ENCODE results near the gene NPL. TPM values are rescaled to one million over a fixed set of nuclear protein-coding genes. Genes with fewer than 3 reads are reported as not detected.

NPL gene
- total RNA-seq, 1 donor from 2014 or later: 24.1 TPM

GRCh38 chr1:182857212-182857611, 67.6 kb downstream of the NPL start:
- FAIRE-seq: no peak
- DNase-seq (ENCODE audit: low spot score in 2 of 2): no peak

DNA sequence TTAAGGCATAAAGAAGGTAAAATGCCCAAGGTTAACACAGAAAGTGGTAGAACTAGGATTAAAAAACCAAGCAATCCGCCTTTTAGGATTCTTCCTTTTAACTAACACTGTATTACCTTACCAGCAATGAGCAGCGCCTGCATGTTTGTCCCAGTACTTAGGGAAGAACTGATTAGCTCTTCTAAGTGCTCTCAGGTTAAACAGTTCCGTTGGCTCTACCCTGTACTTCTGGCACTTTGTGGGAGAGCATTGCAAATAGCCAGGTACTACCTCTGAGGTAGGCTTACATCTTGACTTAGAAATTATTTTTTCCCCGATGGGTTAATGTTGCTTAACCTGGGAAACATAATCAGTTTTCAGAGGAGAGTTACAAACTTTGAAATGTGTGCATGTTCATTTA, 71.1 kb downstream of the NPL start:
- no peak for FAIRE-seq
- DNase-seq (ENCODE audit: low spot score in 2 of 2): no peak

DNA sequence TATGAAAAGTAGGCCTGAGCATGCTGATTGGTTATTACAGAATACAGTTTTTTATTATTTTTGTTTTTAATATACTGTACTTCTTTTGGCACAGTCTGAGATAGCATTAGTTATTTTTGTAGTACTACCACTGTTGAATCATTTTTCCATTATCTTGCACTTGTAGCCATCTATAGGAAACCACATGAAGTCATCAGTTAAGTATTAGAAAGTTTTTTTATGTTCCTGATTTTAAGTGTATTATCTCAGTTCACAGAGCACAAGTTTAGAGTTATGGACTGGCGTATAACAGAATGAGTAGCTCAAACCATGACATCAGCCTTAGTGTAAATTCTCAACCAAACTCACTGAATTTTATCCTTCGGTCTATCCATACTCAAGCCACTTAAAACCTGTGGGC, 72.4 kb downstream of the NPL start:
- no peak for DNase-seq (ENCODE audit: low spot score in 2 of 2)
- no peak for FAIRE-seq

DNA sequence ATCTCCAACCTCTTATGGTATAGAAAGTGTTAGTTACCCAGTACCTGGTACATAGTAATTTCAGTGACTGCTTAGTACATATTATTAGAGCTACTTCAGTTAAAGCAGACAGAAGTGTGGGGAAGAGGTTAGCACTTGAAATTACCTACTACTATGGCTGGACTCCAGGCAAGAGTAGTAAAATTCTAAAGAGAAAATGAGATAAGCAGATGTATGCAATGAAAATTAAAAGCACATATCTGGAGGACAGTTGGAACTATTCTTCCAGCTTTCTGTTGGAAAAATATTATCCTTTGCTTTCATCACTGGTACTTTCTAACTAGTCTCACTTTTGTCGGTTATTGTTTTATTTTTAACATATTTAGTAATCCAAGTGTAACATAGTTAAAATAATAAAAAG, 73.3 kb downstream of the NPL start:
- DNase-seq (ENCODE audit: low spot score in 2 of 2): no peak
- no peak for FAIRE-seq

- no peak for FAIRE-seq
Observed at GRCh38 chr1:182863940-182864339, 74.4 kb downstream of the NPL start.

DNA sequence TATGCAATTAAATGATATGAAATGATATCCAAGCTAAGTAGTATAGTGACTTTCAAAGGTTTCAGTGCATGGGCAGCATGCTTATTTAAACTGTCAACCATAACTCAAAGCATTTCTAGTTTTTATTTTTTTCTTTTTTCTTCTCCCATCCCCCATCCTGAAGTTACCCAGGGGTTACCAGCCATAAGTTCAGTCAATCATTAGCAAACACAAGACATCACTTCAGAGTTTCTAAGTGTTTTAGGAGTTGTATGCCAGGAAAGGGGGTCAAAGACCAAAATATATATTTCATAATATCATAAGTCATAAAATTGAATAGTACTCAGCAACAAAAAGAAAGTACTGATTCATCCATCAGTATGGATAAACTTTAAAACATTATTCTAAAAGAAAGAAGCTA, 78.3 kb downstream of the NPL start:
- FAIRE-seq (no peak), DNase-seq (ENCODE audit: low spot score in 2 of 2) (no peak)

More at GRCh38 chr1:182863940-182864339, 74.4 kb downstream of the NPL start:
- no peak for DNase-seq (ENCODE audit: low spot score in 2 of 2)

DNA sequence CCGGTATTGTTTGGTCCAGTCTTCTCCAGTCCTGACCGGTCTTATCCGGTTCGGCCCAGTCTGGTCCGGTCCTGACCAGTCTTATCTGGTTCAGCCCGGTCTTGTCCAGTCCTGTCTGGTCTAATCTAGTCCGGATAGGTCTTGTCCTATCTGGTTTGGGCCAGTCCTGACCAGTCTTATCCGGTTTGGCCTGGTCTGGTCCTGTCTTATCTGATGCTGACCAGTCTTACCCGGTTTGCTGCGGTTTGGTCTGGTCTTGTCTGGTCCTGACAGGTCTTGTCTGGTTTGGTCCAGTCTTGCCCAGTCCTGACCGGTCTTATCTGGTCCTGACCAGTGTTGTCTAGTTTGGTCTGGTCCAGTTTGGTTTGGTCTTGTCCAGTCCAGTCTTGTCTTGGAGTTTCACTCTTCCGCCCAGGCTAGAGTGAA, 79.7 kb downstream of the NPL start:
- FAIRE-seq: no peak

DNA sequence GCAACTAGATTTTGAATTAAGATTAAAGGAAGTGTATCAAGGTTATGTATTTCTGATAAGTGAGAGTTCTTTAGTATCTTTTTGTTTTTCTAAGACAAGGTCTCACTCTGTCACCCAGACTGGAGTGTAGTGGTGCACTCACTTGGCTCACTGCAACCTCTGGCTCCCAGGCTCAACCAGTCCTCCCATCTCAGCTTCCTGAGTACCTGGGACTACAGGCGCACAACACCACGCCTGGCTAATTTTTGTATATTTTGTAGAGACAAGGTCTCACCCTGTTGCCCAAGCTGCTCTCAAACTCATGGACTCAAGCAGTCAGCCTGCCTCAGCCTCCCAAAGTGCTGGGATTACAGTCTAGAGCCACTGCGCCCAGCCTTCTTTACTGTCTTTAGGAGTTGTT, 83.3 kb downstream of the NPL start:
- DNase-seq (ENCODE audit: low spot score in 2 of 2): no peak
- FAIRE-seq: no peak

More for the DNA sequence above, 79.7 kb downstream of the NPL start:
- no peak for DNase-seq (ENCODE audit: low spot score in 2 of 2)

GRCh38 chr1:182875889-182876288, 86.3 kb downstream of the NPL start:
- DNase-seq (ENCODE audit: low spot score in 2 of 2) (no peak), FAIRE-seq (no peak)

DNA sequence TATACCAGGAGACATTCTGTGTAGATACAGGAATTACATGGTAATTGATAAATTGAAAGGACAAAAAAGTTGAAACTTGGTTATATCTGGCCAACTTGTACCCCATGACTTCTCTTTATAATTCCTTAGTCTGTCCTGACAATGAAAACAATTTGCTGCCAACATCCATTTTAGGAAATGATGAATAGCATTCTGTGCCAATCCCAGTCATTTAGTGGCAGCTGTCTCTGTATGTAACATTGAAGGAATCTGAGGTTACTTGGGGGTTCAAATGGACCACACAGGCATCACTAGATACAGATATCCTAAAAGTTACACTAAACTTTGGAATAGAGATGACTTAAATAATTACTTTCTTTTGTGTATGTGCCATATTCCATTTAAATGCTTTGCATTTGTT, 87.8 kb downstream of the NPL start:
- DNase-seq (ENCODE audit: low spot score in 2 of 2) (no peak), FAIRE-seq (no peak)

DNA sequence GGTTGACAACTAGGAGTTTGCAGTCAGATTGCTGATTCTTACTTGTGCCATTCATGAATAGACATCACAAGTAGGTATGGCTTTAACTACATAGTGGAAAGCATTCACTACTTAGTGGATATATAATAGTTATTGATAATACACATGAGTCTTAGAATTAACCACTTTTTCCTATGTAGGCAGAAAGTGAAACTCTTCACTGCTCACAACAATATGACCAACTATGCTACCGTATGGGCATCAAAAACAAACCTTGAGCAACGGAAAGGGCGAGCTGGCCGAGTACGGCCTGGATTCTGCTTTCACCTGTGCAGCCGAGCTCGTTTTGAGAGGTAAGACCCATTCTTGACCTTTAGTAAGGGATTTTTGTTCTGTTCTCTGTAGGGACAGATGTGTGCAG, 88.3 kb downstream of the NPL start:
- no peak for FAIRE-seq
- no peak for DNase-seq (ENCODE audit: low spot score in 2 of 2)

Other genes starting within 250 kb of the NPL start
- 4.1 TPM for gene RNASEL, start 200.5 kb upstream of the NPL start, total RNA-seq
- 1.6 TPM for gene RGS16, start 185.4 kb upstream of the NPL start, total RNA-seq
- gene RGS8, start 105.2 kb upstream of the NPL start, total RNA-seq: 39.5 TPM
- gene DHX9, start 49.6 kb downstream of the NPL start, total RNA-seq: 257 TPM
- gene SHCBP1L, start 163.4 kb downstream of the NPL start, total RNA-seq: not detected
- 29.3 TPM for gene LAMC1, start 233.6 kb downstream of the NPL start, total RNA-seq